OCI-M2 (cell line): Measurements from ENCODE around the gene APC2.
"Not testable (repeated sequence)": the region's sequence is repeated elsewhere in the genome, so short reads cannot be mapped to it uniquely, and the experiment has no call there.

ENCODE experiments used
- DNase-seq: peaks from one replicate; lab custom pipeline; 2025; ENCODE audit not compliant: unreplicated experiment; lab: John Stamatoyannopoulos, UW

Gene APC2

DNA sequence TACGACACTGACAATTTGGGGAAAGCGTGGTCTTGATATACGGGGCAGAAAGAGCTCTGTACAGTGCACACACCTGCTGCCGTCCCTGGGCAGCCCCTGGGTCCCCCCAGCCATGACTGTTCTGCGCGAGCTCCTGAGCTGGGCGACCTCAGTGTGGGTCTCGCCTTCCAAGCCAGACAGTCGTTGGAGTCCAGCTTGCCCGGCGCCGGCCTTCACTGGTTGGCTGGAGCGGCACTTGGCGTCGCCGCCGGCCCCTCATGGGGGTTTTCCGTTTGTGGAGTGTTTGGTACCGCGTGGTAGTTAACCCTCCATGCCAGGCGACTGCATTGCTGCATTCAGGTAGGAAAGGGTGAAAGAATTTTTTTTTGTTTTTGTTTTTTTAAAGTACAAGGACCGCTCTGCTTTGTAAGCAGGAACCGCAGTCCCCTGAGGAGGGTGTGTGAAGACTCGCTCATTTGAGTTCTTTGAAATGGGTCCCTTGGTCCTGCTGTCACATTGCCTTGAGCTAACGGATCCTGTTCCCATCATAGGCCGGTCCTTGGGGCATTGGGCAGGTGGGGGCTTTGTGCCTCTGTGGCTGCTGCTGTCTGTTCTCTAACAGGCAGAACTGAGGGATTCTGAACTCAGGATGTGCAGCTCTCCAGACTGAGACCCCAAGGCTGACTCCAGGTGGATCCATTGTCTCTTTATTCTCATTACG lies 22.6 kb upstream of the APC2 start:
- no peak for DNase-seq

DNA sequence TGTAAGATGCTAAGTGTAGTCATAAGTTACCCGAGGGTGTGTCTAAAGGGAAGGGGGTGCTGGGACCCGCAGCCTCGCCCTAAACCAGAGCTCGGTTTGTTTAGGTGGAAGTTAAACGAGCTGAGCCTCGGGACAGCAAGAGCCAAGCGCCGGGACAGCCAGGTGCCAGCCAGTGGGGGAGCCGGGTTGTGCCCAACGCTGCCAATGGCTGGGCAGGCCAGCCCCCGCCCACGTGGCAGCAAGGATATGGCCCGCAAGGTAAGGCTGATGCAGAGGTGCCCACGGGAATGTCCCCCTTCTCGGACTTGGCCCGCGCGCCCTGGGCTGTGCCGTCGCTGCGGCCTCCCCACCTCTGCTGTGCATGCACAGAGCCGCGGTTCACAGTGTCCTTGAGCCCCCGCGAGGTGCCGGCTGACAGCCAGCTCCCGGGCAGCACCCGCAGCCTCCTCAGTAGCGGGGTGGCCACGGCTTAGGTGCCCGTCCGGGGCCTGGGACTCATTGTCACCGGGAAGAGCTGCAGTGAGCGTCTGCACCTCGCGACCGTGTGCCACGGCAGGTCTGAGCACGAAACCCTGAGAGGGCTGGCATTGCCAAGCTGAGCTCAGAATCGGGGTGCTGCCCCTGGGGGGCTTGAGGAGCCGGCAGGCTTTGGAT lies 21.1 kb upstream of the APC2 start:
- DNase-seq = no peak

DNA sequence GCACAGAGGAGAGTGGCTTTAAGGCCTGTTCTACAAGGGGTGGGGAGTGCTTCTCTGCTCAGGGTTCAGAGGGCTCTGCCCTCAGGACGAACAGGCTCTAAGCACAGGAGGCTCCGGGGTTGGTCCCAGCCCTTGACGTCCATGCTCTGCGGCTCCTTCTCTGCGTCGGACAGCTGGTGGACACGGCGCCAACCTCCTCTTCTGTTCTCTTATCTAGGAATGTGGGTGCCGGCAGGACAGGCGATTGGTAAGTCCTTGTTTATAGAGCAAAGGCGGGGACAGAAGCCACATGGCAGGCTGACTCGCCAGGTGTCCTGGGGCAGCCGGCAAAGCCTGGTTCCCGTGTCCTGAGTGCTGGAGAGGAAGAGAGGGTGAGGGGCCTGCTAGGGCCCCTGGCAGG lies 20.2 kb upstream of the APC2 start:
- DNase-seq = no peak

DNA sequence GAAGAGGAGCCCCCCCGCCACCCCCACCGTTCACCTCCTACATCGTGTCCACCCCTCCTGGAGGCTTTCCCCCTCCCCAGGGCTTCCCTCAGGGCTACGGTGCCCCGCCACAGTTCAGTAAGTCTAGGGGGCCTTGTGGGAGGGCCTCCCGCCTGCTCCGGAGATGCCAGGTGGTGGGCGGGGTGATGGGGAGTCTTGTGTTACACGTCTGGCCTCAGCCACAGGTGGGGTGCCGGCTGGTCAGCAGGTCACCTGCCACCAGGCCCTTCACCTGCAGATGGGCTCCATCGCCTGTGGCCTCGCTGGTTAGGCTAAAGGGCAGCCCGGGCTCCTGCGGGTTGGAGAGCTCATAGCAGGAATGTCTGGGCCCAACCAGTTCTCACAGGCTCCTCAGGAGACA lies 19.7 kb upstream of the APC2 start:
- DNase-seq = no peak

DNA sequence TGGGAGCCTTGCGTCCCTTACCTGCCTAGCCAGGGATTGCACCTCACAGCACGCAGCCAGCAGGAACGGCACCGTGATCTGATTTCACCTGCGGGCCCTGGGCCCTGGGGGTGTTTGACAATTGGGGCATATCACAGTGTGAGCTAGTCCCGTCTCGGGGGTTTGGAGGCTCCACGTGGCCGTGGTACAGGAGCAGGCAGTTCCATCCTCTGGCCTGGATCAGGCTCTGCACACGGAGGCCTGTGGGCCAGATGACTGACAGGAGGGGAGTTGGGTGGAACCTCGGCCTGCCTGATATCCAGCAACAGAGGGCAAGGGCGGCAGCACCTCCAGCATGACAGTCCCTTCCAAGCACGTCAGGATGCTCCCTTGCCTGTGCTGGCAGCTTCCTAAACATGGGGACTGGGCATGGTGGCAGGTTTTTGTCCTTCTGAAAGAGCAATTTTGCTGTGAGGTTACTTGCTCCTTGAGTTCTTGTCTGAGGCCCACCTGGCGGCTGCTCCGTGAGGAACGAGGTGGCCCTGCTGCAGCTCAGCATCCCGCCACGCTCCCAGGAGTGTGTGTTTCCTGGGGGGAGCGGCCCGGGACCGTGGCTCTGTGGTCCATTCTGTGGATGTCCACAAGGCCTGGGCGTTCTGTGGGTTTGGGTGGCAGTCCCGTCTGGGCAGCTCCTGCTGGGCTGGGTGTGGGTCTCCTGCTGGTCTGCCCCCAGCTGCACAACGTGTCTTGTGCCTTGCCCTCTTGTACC lies 18.0 kb upstream of the APC2 start:
- no peak for DNase-seq

DNA sequence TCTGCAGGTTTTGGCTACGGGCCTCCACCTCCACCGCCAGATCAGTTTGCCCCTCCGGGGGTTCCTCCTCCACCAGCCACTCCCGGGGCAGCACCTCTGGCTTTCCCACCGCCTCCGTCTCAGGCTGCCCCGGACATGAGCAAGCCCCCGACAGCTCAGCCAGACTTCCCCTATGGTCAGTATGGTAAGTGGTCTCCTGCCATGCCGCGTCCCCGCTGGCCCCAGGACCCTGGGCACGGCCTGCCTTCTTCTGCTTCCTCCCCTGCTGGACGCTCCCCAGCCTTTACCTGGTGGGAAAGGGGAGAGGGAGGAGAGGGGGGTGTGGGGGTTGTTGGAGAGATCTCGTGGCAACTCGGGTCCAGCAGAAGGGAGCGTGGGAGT lies 17.4 kb upstream of the APC2 start:
- no peak for DNase-seq

DNA sequence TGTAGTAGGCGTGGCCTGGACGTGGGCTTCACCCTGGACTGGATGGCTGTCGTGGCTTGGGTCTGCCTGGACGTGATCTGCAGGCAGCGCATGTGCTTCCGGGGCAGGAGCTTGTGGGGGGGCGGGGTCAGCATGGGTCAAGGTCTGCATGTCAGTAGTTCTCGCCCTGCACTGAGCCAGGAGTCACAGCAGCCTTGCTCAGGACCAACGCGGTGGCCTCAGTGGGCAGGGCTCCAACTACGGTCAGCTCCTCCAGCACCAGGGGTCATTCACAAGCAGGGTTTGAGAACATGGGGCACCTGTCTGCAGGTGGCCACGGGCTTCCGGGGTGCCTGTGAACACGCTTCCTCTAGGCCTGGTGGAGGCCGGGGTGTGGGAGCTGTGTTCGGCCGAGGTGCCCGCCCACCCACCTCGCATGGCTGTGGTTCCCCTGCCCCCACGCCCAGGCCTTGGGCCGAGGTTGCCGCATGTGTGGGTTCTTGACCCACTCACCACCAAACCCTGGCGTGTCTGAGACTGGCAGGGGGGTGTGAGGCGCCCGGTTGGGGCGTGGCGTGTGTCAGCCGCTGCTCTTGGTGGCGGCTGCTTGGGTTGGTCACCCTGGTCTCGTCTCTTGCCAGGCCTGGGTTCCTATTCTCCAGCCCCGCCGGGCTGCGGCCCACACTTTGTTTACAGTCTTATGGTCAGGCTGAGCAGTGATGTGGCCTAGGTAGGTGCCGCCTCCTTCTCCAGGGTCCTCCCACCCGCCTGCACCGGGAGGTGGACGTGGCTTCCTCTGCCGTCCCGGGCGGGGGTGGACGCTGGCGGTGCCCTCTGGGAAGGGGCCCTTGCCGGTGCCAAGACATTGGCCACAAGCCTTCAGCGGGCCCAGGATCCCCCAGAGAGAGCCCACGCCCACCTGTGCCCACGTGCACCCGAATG lies 16.5 kb upstream of the APC2 start:
- DNase-seq = no peak

DNA sequence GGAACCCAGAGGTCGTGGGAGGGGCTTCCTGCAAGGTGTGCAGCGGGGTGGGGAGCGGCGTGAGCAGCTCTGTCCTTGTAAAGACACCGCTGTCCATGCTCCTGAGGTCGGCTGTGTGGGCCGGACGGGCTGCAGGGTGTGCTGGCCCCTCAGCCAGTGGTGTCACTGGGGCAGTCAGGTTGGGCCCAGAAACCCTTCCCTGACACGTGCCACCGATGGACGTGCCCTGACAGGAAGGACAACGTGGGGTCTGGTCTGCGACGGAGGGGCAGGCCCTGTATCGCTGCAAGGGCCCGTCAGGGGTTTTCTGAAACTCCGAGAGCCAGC lies 15.9 kb upstream of the APC2 start:
- DNase-seq = no peak

DNA sequence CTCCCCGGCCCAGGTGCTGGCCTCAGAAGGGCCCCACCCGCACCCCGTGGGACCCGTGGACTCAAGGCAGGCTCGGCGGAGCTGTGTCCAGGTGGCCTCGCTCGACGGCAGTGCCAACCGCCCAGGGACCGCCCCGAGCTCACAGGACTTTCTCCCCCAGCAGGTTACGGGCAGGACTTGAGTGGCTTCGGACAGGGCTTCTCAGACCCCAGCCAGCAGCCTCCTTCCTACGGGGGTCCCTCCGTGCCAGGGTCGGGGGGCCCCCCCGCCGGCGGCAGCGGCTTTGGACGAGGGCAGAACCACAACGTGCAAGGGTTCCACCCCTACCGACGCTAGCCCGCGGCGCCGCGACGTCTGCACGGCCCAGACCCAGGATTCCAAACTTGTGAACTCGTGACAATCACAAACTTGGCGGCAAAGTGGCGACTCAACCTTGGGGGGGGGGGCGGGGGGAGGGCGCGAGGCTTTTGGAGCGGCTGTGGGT lies 15.3 kb upstream of the APC2 start:
- no peak for DNase-seq

DNA sequence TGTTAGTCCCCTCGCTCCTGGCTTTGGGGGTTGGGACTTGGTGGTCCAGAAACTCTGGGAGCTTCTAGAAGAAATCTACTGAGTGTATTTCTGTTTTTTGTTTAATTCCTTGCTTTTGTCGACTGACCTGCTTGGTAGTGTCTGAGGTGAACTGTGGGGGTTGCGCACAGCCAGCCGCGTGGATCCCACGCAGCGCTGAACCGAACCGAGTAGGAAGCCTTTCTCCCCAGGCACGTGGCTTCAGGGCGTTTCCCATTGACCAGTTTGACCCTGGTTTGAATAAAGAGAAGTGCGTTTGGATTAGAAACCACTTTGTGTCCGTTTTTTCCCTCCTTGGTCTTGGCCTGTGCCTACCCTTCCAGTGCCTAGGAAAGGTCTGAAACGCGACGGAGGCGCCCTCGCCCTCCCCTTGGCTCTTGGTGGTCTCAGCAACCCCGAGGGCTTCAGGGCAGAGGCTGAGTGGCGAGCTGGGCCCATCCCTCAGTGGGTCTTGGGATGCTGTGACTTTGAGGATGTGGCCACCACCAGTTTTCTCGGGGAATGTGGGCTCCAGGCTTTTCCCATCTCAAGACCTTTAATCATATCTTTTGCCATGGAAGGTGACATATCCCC lies 14.4 kb upstream of the APC2 start:
- DNase-seq = no peak

DNA sequence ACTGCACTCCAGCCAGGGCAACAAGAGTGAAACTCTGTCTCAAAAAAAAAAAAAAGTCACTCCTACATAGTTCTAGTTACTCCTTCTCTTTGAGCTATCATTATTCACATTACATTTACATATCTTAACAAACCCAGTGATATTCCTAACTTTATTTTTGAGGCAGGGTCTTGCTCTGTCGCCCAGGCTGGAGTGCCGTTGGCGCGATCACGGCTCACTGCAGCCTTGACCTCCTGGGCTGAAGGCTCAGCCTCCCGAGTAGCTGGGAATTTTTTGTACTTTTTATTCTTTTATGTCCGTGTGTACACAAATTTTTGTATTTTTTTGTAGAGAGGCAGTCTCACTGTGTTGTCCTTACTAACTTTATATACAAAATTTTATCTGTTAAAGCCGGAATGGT lies 12.3 kb upstream of the APC2 start:
- no peak for DNase-seq

DNA sequence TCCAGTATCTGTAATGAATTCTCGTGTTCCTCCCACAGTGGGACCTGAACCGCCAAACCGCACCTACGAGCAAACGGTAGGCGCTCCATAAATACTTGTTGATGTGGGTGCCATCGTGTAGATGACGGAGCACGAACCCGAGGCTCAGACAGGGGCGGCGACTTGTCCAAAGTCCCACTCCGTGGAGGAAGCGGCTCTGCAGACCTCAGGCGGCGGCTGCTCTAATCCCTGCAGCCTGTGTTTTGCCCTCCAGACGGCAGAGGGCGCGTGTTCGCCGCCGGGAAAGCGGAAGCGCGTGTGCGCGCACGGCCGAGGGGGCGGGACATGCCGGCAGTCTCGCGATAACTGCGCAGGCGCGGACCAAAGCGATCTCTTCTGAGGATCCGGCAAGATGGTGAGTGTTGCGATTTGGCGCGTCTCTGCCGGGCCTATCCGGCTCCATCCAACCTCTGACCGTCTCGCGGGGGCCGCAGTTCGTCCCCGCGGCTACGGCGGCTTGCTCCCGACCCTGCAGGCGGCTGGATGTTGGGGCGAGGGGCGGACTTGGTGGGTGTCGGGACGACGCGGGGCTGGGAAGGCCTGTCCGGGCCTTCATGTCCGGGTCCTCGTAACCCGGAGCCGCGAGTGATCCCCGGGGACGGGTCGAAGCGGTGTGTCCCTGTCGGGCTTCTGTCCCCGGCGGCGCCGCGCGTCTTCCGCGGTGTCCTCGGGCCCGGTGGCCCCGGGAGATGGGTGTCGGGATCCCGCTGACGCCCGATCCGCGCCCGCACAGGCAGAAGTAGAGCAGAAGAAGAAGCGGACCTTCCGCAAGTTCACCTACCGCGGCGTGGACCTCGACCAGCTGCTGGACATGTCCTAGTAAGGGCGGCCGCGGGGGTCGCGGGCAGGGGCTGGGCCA lies 11.6 kb upstream of the APC2 start, which contains the start of gene RPS15:
Gene RPS15 (plus strand): TSS at position 362 of the 898 bp plus-strand sequence. CDS start 30 bp downstream, at position 392.
- no peak for DNase-seq

DNA sequence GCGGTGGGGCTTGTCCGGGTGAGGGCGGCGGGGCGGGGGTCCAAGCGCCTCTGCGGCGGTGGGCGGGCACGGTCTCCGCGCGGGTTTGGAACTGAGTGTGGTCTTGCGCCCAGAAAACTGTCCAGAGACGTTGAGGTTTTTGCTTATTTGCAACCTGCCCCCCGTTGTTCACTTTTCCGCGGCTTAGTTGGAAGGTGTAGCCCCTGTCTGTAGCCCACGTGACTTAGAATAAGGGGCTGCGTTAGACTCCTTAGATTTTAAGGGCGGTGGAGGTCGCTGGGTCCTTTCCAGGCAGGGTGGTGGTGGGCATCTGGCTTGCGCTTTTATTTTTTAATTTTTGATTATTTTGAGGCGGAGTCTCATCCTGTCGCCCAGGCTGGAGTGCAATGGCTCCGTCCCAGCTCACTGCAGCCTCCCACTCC lies 11.0 kb upstream of the APC2 start:
- no peak for DNase-seq

DNA sequence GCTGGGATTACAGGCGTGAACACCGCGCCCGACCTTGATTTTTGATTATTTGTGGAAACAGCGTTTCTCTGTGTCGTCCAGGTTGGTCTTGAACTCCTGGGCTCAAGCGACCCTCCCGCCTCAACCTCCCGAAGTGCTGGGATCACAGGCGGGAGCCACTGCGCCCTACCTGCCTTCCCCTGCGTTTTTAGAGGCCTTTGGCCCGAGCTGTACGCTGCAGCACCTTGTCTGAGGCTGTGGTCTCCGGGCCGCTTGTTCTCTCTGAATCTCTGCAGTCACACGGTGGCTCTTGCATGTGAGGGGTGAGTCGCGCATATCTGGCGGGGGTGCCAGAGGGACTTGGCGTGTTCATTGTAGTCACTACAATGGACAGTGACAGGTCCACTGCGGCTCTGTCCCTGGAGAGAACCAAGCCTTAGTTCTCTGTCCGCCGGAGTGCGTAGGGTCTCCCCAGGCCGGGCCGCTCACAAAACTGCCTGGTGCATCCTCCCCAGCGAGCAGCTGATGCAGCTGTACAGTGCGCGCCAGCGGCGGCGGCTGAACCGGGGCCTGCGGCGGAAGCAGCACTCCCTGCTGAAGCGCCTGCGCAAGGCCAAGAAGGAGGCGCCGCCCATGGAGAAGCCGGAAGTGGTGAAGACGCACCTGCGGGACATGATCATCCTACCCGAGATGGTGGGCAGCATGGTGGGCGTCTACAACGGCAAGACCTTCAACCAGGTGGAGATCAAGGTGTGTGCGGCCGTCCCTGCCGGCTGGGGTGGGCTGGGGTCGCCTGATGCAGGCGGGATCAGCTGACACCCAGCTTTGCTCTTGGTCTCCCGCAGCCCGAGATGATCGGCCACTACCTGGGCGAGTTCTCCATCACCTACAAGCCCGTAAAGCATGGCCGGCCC lies 10.2 kb upstream of the APC2 start:
- DNase-seq = not testable (repeated sequence)

DNA sequence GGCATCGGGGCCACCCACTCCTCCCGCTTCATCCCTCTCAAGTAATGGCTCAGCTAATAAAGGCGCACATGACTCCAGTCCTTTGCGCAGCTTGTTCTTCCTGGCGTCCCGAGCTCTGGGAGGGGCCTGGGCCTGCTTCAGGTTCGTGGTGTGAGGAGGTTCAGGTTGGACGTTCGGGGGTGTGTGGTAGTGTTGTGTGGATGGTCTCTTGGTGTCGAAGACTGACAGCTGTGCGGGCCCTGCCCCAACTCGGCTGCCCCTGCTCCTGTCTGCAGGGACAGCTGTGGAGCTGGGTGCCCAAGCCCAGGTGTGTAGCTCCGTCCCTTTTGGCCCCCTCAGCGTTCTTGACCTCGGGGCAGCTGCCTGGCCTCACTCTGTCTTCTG lies 9.5 kb upstream of the APC2 start:
- no peak for DNase-seq

DNA sequence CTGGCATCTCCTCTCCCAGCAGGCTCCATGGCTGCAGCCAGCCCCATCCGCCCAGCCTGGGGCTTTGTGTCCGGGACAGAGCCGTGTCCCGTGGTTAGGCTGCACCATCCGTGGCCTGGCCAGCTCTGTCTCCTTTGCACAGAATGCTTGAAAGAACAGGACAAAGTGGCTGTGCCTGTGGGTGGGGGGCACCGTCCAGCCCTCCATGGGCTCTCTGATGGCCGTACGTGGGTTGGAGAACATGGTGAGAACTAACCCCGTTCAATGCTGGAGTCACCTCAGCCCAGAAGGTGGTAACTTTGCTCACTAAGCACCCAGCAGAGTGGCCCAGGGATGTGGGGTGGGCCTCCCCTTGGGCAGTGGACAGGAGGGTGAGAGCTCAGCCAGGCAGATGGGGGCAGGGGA lies 8.9 kb upstream of the APC2 start:
- no peak for DNase-seq

DNA sequence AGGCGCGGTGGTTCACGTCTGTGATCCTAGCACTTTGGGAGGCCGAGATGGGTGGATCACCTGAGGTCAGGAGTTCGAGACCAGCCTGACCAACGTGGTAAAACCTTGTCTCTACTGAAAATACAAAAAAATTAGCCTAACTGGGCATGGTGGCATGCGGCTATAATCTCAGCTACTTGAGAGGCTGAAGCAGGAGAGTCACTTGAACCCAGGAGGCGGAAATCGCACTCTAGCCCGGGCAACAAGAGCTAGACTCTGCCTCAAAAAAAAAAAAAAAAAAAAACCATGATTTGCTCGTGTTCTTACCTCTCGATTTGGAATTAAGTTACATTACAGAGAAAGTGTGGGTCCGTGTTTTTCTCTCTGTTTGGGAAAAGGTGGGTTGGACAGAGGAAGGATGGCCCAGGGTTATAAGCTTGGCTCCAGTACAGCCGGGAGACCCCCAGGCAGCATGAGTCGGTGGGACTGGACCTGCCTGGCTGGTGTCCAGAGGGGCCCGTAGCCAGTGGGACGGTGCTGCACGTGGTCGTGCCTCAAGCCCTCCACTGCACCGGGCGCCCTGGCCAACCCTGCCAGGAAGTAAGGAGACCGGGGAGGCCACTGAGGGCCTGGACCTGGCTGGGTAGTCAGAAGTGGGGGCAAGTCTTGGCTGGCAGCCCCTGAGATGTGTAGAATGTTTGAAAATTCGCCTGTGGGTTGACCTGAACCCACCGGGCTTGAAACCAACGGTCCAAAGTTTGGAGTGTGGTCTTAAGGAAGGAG lies 8.1 kb upstream of the APC2 start:
- DNase-seq = no peak
